WTC11 (cell line): ENCODE measurements around the gene CAPN2.

ENCODE experiments used
- CTCF ChIP-seq: fragments of 200-600 bp; IDR thresholded peaks from 2 replicates; pipeline ENCODE4 v1.8.0; 2022; ENCODE audit warnings: antibody characterized with exemption
- NR1H2 ChIP-seq: sonication (generic); formaldehyde crosslinking; IDR thresholded peaks from 2 replicates; pipeline ENCODE4 v1.9.0; 2021; ENCODE audit warnings: mild to moderate bottlenecking, moderate library complexity, missing genetic modification reagents

- no peak for TF ChIP-seq NR1H2 (CRISPR knock-in tag)
- TF ChIP-seq CTCF = no peak
Measured at GRCh38 chr1:223730479-223731132, 18.3 kb downstream of the CAPN2 start.
